Inflammatory macrophage (primary cell): ENCODE measurements around the gene TLE1.
"Not testable (repeated sequence)": the region's sequence is repeated elsewhere in the genome, so short reads cannot be mapped to it uniquely, and the experiment has no call there.

Experiments used
- DNase-seq, 2 donors: peaks; one replicate each; pipeline ENCODE4 v3.0.0-alpha.2; 2020 to 2022
- total RNA-seq, 18 experiments: gene quantifications; one replicate each; lab custom pipeline; 2026; ENCODE audit warnings: mixed read lengths in 6 of 18, inconsistent platforms in 2 of 18; lab: John Stamatoyannopoulos, UW

The TLE1 gene
- 6.2 to 29.6 (median 15.9) reads per million in 18 experiments for total RNA-seq

GRCh38 chr9:81689343-81690175, at the start of gene TLE1:
Gene TLE1 (minus strand): TSS chr9:81689547. CDS start chr9:81688240, 1,307 bp downstream.
- DNase-seq = peak; percentile 97 to 99

- peak; percentile 87 to 91 for DNase-seq
Measured at GRCh38 chr9:81737871-81738507, 48.6 kb upstream of the TLE1 start.

GRCh38 chr9:81730498-81730897, 41.2 kb upstream of the TLE1 start:
- DNase-seq = not testable (repeated sequence)

GRCh38 chr9:81729135-81729534, 39.8 kb upstream of the TLE1 start:
- no peak for DNase-seq

- no peak for DNase-seq
Measured at GRCh38 chr9:81724242-81724889, 35.0 kb upstream of the TLE1 start.

- no peak for DNase-seq
Measured at GRCh38 chr9:81722277-81722676, 32.9 kb upstream of the TLE1 start.

GRCh38 chr9:81720450-81721086, 31.2 kb upstream of the TLE1 start:
- no peak for DNase-seq

- DNase-seq = no peak
Measured at GRCh38 chr9:81719972-81720371, 30.6 kb upstream of the TLE1 start.

- DNase-seq = no peak
Measured at GRCh38 chr9:81718244-81718643, 28.9 kb upstream of the TLE1 start.

GRCh38 chr9:81717747-81718077, 28.4 kb upstream of the TLE1 start:
- no peak for DNase-seq

- no peak for DNase-seq
Measured at GRCh38 chr9:81717061-81717746, 27.9 kb upstream of the TLE1 start.

- DNase-seq = no peak
Measured at GRCh38 chr9:81716409-81716808, 27.1 kb upstream of the TLE1 start.

GRCh38 chr9:81705578-81705977, 16.2 kb upstream of the TLE1 start:
- no peak for DNase-seq

GRCh38 chr9:81694541-81694940, 5.2 kb upstream of the TLE1 start:
- DNase-seq = no peak

- DNase-seq = no peak
Measured at GRCh38 chr9:81693671-81694378, 4.5 kb upstream of the TLE1 start.

- DNase-seq = no peak
Measured at GRCh38 chr9:81690251-81690851, 1.0 kb upstream of the TLE1 start.

- DNase-seq = not testable (repeated sequence)
Measured at GRCh38 chr9:81689093-81689342, 329 bp downstream of the TLE1 start.

GRCh38 chr9:81688262-81689092, 870 bp downstream of the TLE1 start:
- DNase-seq = peak in 1 of 2 donors; percentile 40

GRCh38 chr9:81687521-81688261, 1.7 kb downstream of the TLE1 start:
- no peak for DNase-seq
